Spleen (tissue), 11 donors: Measurements from ENCODE around the gene FAM107B. TPM values are rescaled to one million over a fixed set of nuclear protein-coding genes. Genes with fewer than 3 reads are reported as not detected.

Source experiments
- DNase-seq: peaks from one replicate; pipeline ENCODE4 v3.0.0-alpha.2; 2020
- H3K27ac ChIP-seq, 8 donors: fragments of 200-600 bp; sonication (generic) in 7 of 8; 1 replicate in 4 of 8; 2 replicates in 4 of 8; pipeline versions ENCODE4 v1.5.0 to v1.8.0; 2016 to 2021; ENCODE audit warnings: inconsistent platforms in 4 of 8, mild to moderate bottlenecking in 4 of 8, moderate library complexity in 1 of 8
- H3K27me3 ChIP-seq, 7 donors: fragments of 200-600 bp; sonication (generic) in 6 of 7; replicated peaks in 1 of 7; 1 replicate in 4 of 7; 2 replicates in 3 of 7; pipeline versions ENCODE4 v1.5.0 to v1.8.0; 2016 to 2021; ENCODE audit warnings: inconsistent platforms in 3 of 7, mild to moderate bottlenecking in 1 of 7
- H3K36me3 ChIP-seq, 6 donors: fragments of 200-600 bp; sonication (generic) in 5 of 6; 1 replicate in 4 of 6; 2 replicates in 2 of 6; pipeline versions ENCODE4 v1.5.0 to v1.8.0; 2016 to 2021; ENCODE audit warnings: inconsistent platforms in 2 of 6
- H3K4me1 ChIP-seq, 6 donors: fragments of 200-600 bp; sonication (generic) in 5 of 6; 1 replicate in 3 of 6; 2 replicates in 3 of 6; pipeline versions ENCODE4 v1.5.0 to v1.8.0; 2016 to 2021; ENCODE audit warnings: inconsistent platforms in 3 of 6
- H3K4me3 ChIP-seq, 8 donors: fragments of 200-600 bp; sonication (generic) in 7 of 8; 1 replicate in 4 of 8; 2 replicates in 4 of 8; pipeline versions ENCODE4 v1.5.0 to v1.8.0; 2016 to 2021; ENCODE audit warnings: inconsistent platforms in 4 of 8, mild to moderate bottlenecking in 4 of 8, moderate library complexity in 2 of 8
- H3K9me3 ChIP-seq, 8 donors: fragments of 200-600 bp; sonication (generic) in 7 of 8; 1 replicate in 4 of 8; 2 replicates in 4 of 8; pipeline versions ENCODE4 v1.5.0 to v1.8.0; 2016 to 2021; ENCODE audit warnings: inconsistent platforms in 4 of 8
- CTCF ChIP-seq, 11 experiments: fragments of 200-600 bp in 7 of 11; fragments of 450-650 bp in 4 of 11; sonication (generic) in 4 of 11; IDR thresholded peaks in 8 of 11; conservative IDR thresholded peaks in 3 of 11; 1 replicate in 7 of 11; 2 replicates in 4 of 11; pipeline versions ENCODE4 v1.4.0 to v1.8.0; 2016 to 2021; ENCODE audit warnings: antibody characterized with exemption in 11 of 11, inconsistent platforms in 4 of 11, mild to moderate bottlenecking in 1 of 11
- POLR2A ChIP-seq, 3 donors: fragments of 450-650 bp; IDR thresholded peaks; one replicate each; pipeline ENCODE4 v1.5.1; 2017; ENCODE audit warnings: antibody characterized with exemption in 3 of 3, mild to moderate bottlenecking in 1 of 3
- POLR2AphosphoS5 ChIP-seq, 3 donors: sonication (generic); formaldehyde crosslinking; IDR thresholded peaks; one replicate each; pipeline ENCODE4 v1.5.1; 2017; ENCODE audit warnings: antibody characterized with exemption in 3 of 3
- WGBS, 5 donors: extraction: QIAGEN DNeasy Blood & Tissue Kit in 3 of 5; methylation state at CpG; one replicate each; pipeline versions ENCODE4 v1.1.5 to v1.1.7; 2013 to 2018; 5-methylcytosine and 5-hydroxymethylcytosine counted together
- intact Hi-C: fragments of 100-400 bp; cut with DNase I; formaldehyde crosslinking; loops from one replicate; pipeline ENCODE4 v1.15.0; 2023; ENCODE audit warnings: low total_unique reads
- polyA plus RNA-seq, 3 donors: library from polyadenylated mRNA; stranded (reverse); fragments of 200-250 nt; gene quantifications; one replicate each; pipeline ENCODE4 v1.2.1, GENCODE V29; 2013
- total RNA-seq, 7 donors: library from RNA; depleted of rRNA in 3 of 7; stranded (reverse); fragments of >200 nt in 3 of 7; fragmentation: NEBNext Ultra II Directional in 4 of 7; extraction: Animal tissue kit (Norgen Biotek cat#: 25700) in 4 of 7; gene quantifications; one replicate each; pipeline versions ENCODE4 v1.1.0 to v1.2.1, GENCODE V29; 2016 to 2021
- donor health status: healthy with polysubstance abuse.
- donor health status: DM: no; HTN: no; CAD: no; lungs with moderate emphysema.
- donor health status: DM: no; HTN: no; CAD: no.
- donor health status: Bipolar disorder and iron deficiency.
- donor health status: healthy.
- donor health status: DM: no; HTN: no; CAD: no.
- donor health status: DM: yes; HTN: yes; CAD: no.

The FAM107B gene
- total and polyA plus RNA-seq, 10 donors = 40.1 to 115 (median 75.5) TPM

- Histone ChIP-seq H3K4me3 (peak overlapping the region in 1 of 8 donors; percentile 39), H3K27ac (peak overlapping the region; percentile 30 to 88 (median 80)), H3K4me1 (peaks cover 23 to 86% (median 71%) of the 10 kb centered on the region in 6 donors), H3K36me3 (no peaks in the 10 kb centered on the region), H3K9me3 (no peaks in the 10 kb centered on the region), H3K27me3 (no peaks in the 10 kb centered on the region)
- DNase-seq = no peak
- 45 to 58% (median 52%) methylated on average over 7 of the region's 7 CpGs for WGBS, 5 donors
- intact Hi-C loops = no loop called here
- TF ChIP-seq POLR2AphosphoS5 (IDR thresholded peaks at IDR 0.05) = no peak
- TF ChIP-seq CTCF (IDR thresholded peaks at IDR 0.05 in 8 of 11, conservative IDR thresholded peaks at IDR 0.05 in 3 of 11) = no peak
- no peak for TF ChIP-seq POLR2A (IDR thresholded peaks at IDR 0.05)
Measured at GRCh38 chr10:14658331-14659127, 116.2 kb downstream of the FAM107B start.

GRCh38 chr10:14656052-14656730 is 118.5 kb downstream of the FAM107B start:
- Histone ChIP-seq H3K27ac (peak overlapping the region in 5 of 8 donors; percentile 52 to 88 (median 81)), H3K27me3 (no peaks in the 10 kb centered on the region), H3K9me3 (no peaks in the 10 kb centered on the region), H3K4me3 (no peak overlapping the region), H3K36me3 (no peaks in the 10 kb centered on the region), H3K4me1 (peaks cover 30 to 87% (median 73%) of the 10 kb centered on the region in 6 donors)
- intact Hi-C loops = no loop called here
- TF ChIP-seq POLR2A (IDR thresholded peaks at IDR 0.05) (no peak), CTCF (IDR thresholded peaks at IDR 0.05 in 8 of 11, conservative IDR thresholded peaks at IDR 0.05 in 3 of 11) (no peak), POLR2AphosphoS5 (IDR thresholded peaks at IDR 0.05) (no peak)
- DNase-seq = no peak
- WGBS, 5 donors = 76 to 83% (median 77%) methylated on average over 7 of the region's 7 CpGs

GRCh38 chr10:14654821-14655382 is 119.8 kb downstream of the FAM107B start:
- DNase-seq = no peak
- TF ChIP-seq POLR2A (IDR thresholded peaks at IDR 0.05) (no peak), CTCF (IDR thresholded peaks at IDR 0.05 in 8 of 11, conservative IDR thresholded peaks at IDR 0.05 in 3 of 11) (no peak), POLR2AphosphoS5 (IDR thresholded peaks at IDR 0.05) (no peak)
- no peaks in the 10 kb centered on the region for H3K9me3 ChIP-seq
- peaks cover 18 to 75% (median 60%) of the 10 kb centered on the region in 6 donors for H3K4me1 ChIP-seq
- no peak overlapping the region for H3K4me3 ChIP-seq
- intact Hi-C loops = no loop called here
- H3K36me3 ChIP-seq = no peaks in the 10 kb centered on the region
- H3K27me3 ChIP-seq = no peaks in the 10 kb centered on the region
- WGBS, 5 donors = 83 to 91% (median 85%) methylated on average over 3 of the region's 3 CpGs
- no peak overlapping the region for H3K27ac ChIP-seq
